Stimulated activated naive CD4-positive, alpha-beta T cell (primary cell): Measurements from ENCODE around the gene TOB1.

Source experiments
- DNase-seq, 6 experiments: peaks; one replicate each; lab custom pipeline; 2025; lab: John Stamatoyannopoulos, UW

Gene TOB1, protein sequence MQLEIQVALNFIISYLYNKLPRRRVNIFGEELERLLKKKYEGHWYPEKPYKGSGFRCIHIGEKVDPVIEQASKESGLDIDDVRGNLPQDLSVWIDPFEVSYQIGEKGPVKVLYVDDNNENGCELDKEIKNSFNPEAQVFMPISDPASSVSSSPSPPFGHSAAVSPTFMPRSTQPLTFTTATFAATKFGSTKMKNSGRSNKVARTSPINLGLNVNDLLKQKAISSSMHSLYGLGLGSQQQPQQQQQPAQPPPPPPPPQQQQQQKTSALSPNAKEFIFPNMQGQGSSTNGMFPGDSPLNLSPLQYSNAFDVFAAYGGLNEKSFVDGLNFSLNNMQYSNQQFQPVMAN

DNA sequence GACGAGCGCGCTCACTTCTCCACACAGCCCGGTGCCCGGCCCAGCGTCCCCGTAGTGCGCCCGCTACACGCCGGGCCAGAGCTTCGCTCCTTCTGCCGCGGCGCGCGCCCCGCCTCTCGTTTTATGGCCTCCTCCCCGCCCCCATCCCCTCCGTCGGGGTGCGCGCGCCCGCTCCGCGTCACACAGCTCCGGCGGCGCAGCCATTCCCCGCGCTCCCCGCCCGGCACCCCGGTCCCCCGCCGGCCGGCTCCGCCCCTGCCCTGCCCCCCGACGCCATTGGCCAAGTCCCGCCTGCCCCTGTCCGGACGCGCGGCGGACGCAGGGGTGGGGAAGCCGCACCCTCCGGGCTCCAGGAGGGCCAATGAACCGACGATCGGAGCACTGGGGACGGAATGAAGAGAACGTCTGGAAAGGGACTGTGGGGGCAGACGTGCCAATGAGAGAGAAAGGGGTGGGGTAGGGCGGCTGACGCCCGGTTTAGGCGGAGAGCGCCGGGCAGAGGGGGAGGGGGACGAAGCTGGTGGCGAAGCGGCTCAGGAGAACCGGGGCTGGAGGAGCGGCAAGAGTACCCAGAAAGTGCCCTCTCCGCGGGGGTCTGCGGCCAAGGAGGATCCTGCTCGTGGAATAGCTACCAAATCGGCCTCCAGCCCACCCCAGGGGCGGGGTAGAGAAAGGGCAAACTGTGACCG, at the start of gene TOB1:
Gene TOB1 (minus strand): TSS at position 94 of the 689 bp plus-strand sequence. CDS start 2,337 bp downstream, outside the sequence.
- DNase-seq, result peak; percentile 91 to 96 (median 94)

DNA sequence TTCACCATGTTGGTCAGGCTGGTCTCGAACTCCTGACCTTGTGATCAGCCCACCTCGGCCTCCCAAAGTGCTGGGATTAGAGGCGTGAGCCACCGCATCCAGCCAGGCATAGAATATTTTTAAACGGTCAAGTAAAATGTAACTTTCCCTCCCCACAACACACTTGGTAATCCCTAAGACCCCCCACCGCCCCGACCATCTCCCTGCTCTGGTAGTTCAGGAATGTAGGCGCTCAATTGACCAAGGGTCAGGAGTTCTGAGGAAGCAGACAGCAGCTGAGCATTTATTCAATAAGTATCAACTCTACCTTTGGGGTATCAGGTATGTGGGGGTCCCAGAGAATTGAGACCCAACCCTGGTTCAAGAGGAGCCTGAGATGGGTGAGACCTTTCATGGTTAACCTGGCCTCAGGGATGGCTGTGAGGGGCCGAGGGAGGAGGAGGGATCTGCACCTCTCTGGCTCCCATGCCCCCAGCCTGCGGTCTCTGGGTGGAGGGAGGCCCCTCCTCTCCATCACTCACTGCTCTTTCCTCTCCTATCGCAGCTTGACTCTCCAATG, 48.4 kb upstream of the TOB1 start:
- no peak for DNase-seq

DNA sequence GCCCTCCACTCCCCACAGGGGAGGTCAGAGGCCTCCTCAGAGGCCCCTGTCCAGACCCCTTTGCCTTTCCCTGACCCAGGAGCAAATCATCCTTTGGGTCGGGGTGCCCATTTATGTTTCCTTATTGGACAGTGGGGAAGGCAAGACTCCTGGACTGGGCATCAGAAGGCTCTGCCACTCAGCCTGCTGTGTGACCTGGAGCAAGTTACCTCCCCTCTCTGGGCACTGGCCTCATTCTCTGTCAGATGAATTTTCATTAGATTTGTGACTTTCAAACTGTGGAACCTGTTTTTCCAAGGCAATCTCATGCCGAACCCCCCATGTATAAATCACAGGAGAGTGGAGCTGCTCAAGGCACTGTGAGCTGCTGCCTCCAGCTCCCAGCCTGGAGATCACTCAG, 47.0 kb upstream of the TOB1 start:
- DNase-seq, result no peak

DNA sequence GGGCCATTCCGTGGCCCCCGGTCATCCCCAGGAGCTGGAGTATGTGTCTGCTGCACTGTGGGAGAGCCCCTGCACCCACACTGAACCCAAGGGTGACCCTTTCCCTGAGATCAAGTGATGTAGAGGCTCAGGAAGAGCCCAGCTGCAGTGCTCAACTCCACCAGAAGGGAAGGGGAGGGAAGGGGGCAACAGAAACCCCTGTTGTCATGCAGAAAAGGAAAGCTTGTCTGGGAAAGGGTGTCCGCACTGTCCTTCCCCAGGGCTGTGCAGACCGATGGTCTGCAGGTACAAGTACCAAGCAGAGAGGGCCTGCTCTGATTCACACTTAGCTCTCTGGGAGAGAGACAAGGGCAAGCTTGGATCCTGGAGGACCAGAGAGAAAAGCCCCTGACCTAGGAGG, 45.7 kb upstream of the TOB1 start:
- DNase-seq, result no peak

DNA sequence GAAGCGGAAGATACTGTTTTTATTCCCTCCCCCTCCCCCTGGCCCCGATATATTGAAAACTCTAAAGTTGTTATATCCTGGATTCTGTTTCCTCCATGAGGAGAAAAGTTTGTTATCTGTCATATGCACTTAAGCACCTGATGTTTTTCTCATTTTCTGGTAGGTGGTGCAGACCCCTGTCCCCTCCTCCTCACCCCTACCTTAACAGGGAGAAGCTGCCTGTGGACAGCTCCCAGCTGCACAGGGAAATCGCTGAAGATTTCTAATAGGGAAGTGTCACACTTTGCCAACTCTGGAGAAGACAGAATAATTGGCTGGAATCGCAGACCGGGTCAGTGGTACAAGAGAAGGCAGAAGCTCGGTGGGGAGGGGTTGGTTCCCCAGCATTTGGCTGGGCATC, 45.3 kb upstream of the TOB1 start:
- no peak for DNase-seq

DNA sequence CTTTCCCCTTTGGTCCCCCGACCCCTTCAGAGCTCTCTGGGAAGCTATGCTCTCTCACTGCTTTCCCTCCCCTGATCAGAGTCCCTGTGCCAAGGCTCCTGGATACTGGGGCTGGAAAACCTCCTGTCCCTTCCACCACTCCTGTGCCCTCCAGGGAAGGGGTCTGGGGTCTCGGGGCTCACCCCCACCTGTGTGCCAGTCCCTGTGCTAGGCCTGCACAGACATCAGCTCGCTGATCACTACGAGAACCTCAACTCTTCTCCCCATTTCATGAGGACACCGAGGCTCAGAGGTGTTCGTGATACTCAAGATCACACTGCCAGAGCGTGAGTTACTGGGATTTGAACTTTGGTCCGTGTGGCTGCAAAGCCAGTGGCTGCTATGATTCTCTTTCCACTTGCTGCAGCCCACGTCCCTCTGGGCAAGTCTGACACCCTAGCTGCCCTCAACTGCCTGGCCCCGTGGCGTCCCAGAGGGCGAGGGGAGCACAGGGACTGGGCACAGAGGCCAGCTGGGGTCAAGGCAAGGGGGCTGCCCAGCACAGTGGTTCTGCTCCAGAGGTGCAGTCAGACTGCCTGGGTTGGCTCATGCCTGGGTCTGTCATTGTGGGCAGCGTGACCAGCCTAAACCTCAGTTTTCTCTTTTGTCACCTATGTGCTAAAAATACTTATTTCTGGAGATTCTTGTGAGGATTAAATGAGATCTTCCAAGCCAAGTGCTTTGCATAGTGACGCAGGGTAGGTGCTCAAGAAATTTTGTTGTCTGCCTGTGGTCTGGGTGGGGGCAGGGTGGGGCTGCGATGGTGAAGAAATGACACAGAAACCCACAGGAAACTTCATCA, 43.8 kb upstream of the TOB1 start:
- peak; percentile 54 to 88 (median 75) for DNase-seq

DNA sequence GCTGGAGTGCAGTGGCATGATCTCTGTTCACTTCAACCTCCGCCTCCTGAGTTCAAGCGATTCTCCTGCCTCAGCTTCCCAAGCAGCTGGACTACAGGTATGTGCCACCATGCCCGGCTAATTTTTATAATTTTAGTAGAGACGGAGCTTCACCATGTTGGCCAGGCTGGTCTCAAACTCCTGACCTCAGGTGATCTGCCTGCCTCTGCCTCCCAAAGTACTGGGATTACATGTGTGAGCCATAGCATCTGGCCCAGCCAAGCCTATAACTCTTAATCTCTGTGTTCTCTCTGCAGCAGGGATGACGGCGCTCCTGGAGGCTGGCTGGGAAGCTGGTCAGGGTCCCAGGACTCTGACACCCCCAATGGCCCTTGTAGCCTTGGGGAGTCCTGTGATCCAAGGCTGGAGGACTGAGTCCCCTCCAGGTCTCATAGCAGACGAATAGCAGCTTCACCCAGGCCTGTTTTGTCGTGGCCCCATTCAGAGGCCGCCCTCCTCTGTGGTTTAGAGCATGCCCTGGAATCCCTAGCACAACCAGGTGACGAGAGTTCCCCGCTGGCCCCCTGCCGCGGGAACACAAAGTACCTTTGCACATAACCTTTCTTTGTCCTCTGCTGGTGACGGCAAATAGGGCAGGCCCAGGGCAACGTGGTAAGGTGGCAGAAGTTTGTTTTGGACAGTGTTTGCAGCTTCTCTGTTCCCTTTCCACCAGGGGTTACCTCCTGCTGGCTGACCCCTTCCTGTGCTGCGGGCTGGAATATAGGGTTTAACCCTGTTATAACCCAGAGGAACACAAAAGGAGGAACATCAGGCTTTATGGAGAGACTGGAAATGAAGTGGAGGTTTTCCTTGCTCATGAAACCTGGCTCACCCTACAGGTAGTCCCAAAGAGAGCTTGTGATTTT, 43.0 kb upstream of the TOB1 start:
- DNase-seq, result peak; percentile 31 to 82 (median 52)

DNA sequence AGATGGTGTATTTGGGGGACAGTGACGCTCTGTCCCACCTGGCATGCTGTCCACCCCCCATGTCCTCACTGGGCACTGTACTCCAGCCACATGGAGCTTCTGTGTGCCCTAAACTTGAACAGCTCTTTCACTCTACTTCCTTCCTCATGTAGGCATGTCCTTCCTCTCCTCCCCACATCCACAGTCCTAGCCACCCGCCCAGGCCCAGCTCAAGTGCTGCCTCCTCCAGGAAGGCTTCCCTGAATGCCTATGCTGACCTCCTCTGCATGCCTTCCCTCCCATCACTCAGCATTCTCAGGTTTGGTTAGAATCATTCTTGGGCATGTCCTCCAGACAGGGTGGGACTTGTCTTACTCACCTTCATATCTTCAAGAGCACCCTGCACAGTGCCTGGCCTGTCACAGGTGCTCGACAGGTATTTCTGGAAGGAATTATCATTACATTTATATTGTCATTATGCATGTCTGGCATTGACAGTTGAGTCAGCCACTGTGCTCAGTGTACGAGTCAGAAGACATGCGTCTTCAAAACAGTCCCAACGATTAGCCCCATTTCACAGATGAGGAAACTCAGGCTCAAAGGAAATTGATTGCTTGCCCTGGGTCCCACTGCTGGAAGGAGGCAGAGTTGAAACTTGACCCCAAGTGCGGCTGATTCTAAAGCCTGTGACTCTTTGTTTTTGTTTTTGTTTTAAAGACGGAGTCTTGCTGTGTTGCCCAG, 42.1 kb upstream of the TOB1 start:
- DNase-seq, result no peak

DNA sequence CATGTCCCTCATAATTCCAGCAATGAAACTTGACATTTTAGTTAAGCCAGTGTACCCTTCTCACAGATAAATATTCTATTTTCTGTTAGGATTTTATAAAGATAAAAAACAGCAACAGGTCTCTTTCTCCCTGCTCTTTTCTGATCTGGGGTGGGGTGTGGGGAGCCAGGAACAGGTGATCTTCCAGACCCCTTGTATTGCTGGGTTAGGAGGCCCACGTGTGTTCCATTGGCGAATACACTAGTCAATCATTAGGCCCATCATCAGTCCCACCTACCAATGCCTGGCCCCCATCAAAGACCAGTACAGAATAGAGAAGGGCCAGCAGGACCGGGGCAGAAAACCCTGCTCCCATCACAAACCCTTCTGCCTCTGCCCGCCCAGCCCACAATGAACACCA, 40.3 kb upstream of the TOB1 start:
- DNase-seq, result no peak

DNA sequence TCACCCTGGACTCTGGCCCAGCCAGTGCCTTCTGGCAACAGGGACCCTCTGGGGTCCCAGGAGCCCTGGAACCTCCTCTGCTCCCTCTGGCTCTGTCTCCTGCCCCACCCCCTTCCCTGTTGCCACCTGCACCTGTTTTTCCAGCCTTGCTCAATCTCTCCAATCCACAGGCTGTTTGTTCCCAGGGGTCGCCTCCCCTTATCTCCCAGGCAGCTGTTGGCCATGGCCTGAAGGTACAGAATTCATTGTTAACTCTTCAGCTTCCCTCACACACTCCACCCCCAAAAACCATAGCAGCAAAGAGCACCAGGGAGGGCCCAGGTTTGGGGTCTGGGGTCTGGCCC, 39.3 kb upstream of the TOB1 start:
- no peak for DNase-seq

DNA sequence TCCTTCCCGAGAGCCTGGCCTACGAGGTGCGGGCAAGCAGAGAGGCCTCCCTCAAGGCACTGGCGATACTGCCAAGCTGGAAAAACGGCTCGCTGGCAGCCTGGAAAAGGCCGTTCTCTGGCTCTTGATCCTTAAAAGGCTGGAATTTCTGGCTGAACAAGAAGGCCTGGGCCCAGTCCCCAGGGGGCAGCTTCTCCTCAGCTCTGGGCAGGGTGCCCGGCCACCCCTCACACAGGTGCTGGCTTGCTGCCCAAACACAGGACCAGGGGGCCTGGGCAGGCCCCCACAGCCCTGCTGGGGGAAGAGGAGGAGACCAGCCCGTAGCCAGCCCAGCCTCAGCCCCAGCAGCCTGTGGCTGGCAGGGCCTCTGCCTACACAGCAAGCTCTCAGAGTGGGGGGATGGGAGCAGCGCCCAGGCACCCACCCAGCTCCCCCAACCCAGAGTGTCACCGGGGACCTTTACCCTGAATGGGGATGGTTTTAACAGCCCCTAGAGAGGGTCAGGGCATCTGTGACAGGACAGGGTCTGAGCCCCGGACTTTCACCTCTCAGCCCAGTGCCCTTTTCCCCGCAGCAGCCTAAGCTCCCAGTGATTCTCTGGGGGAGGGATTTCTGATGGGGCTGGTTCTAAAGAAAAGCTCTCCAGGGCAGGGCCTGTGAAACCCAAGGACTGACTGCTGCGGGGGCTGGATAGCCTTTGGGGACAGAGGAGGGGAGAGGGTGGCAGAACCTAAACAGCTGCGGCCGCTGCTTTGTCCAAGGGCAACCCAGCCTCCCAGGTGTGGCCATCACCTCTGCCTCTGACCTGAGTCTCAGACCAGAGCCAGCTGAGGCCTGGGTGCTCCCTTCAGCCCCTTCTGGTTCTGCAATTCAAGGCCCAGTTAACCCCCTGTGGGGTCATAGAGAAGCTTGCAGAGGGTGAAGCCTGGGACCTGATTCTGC, 38.6 kb upstream of the TOB1 start:
- no peak for DNase-seq

DNA sequence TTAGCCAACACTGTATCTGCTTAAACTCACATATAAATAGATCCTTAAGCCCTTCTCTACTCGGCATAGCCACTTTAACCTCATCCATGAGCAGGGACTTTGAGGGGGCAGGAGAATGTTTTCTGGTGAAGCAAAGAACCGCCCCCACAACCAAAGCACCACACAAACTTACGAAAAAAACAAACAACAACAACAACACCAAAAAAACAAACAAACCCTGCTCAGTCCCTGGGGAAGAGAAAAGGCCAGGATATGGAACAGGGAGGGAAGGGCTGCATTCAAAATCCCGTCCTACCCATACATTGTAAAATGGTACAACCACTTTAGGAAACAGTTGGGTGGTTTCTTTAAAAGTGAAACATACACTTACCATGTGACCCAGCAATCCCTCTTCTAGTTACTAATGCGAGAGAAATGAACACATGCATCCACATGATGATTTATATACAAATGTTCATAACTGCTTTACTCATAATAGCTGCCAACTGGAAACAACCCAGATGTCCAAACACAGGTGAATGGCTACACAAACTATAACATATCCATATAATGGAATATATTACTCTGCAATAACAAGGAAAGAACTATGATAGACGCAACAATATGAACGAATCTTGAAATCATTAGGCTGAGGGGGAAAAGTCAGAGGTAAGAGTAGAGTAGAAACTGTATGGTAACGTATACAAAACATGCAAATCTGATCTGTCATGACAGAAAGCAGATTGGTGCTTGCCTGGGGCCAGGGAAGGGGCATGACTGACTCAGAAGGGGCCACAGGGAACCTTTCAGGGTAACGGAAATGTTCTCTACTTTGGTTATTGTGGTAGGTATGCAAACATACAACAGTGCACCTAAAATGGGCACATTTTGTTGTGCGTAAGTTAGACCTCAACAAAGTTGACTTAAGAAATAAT, 37.7 kb upstream of the TOB1 start:
- DNase-seq, result no peak

DNA sequence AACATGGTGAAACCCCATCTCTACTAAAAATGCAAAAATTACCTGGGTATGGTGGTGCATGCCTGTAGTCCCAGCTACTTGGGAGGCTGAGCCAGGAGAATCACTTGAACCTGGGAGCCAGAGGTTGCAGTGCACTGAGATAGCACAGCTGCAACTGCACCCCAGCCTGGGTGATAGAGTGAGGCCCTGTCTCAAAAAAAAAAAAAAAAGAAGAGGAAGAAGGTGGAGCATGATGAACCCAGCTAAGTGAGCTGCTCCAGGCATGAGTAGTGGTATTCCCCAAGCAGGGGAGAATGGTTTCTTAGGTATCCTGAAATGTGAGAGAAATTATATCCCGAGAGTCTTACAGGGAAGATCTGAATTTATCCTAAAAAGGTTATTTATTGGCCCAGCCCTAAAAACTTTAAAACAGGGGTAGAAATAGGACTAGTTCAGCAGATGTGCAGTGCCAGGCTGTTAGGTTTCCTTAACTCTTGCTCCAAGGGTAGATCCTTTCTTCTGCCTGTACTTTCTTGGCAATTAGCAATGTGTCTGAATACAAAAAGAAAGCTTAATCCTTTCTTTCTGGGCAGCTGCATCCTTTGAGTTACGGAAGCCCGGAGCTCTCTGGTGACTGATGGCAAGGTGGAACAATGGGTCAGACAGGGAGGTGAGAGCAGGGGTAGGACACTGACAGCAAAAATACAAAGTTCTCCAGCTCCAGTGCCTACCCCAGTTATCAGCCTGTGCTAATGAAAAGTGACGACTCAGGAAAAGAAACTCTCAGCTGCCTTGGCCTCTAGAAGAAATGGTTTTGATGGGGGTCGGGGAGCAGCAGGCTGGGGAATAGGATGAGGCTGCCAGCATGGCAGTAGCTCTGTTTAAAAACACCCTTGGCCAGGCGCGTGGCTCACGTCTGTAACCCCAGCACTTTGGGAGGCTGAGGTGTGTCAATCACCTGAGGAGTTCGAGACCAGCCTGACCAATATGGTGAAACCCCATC, 36.5 kb upstream of the TOB1 start:
- DNase-seq, result peak in 2 of 6 experiments; percentile 13 to 35

DNA sequence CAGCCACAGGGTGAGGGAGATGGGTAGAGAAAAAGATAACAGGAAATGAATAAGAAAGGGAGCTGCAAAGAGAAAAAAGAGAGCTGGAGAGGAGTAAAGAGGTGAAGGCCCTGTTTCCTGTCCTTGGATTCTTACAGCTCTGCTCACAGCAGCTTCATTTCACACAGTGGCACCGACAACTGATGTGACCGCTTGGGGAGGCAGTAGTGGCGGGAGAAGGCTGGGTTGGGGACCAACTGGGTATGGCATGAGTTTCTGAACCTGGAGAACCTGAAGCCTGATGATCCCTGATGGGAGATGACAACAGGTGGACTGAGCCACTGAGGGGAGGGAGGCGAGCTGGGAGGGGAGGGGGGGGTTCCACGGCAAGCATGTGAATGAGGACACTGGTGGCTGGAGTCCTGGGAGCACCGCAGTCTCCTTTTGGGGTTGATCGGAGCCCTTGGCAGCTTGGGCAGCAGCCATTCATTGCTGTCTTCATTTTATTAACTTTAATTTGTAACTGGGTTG, 34.3 kb upstream of the TOB1 start:
- DNase-seq, result no peak

DNA sequence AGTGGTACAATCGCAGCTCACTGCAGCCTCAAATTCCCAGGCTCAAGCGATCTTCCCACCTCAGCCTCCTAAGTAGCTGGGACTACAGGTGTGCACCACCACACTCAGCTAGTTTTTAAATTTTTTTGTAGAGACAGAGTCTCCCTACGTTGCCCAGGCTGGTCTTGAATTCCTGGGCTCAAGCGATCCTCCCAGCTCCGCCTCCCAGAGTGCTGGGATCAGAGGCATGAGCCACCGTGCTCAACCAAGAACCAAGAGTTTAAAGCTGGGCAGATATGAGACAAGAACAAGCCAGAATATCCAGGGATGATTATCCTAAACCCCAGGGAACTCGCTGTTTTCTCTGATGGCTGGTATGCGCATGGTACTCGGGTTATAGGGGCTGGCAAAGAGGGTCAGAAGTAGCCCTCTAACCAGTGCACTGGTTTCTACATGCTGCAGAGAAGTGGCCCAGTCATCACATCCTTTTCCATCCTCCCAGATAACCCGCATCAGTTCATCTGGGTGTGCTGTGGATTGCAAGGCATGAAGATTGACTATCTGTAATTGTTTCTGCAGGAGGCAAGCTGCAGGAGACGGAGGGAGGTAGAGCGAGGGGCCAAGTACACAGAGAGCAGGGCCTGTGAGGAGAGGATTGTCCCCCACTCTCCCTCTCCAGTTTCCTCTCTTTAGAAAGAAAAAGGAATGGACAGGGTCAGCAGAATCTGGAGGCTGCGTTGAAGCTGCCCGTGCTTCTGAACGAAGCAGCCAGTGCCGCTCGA, 33.6 kb upstream of the TOB1 start:
- no peak for DNase-seq

DNA sequence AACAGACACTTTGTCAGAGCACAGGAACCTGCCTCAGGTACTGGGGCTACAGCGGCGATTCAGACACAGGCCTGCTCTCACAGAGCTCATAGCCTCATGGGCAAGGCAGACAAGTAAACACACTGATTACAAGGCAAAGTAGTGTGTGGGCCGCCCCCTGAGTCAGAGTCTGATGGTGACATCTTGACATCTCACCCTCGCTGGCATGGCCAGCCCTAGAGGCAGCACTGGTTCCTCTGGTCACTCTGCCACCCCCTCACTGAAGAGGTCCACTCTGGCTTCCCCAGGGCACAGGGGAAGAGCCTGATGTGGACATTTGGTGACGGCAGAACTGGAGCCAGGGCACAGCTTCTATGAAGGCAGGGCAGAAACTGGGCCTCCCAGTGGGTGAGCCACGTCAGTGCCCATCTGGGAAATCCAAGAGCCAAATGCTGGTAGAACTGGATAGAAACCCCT, 32.9 kb upstream of the TOB1 start:
- DNase-seq, result no peak
